ENCODE data around the gene GXYLT1.

GXYLT1 gene

DNA sequence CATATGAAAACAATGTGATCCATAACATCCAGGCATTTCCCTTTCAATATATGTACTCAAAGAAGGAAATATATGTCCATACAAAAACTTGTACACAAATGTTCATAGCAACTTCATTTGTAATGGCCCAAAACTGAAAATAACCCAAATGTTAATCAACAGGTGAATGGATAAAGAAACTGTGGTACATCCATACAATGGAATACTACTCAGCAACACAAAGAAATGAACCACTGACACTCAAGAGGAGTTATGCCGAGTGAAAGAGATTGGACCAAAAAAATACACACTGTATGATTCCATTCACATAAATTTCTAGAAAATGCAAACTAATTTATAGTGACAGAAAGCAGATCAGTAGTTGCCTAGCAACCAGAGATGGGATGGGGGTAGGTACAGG, 30.3 kb upstream of the GXYLT1 start:
- H3K9me3 ChIP-seq (ENCODE audit: severe bottlenecking): no peaks in the 10 kb centered on the region
- no peaks in the 10 kb centered on the region for H3K36me3 ChIP-seq (ENCODE audit: low read depth)
- H3K4me1 ChIP-seq (ENCODE audit: insufficient read depth, poor library complexity, severe bottlenecking): no peaks in the 10 kb centered on the region
- DNase-seq (ENCODE audit: low spot score) (no peak), ATAC-seq (ENCODE audit: low read depth) (no peak)
- no peak for TF ChIP-seq CTCF (IDR thresholded peaks at IDR 0.05; ENCODE audit: poor library complexity, severe bottlenecking)
- no peak overlapping the region for H3K4me3 ChIP-seq (ENCODE audit: severe bottlenecking)
- H3K27ac ChIP-seq (ENCODE audit: poor library complexity, severe bottlenecking): no peak overlapping the region
- no peaks in the 10 kb centered on the region for H3K27me3 ChIP-seq (ENCODE audit: insufficient read depth, poor library complexity, severe bottlenecking)

DNA sequence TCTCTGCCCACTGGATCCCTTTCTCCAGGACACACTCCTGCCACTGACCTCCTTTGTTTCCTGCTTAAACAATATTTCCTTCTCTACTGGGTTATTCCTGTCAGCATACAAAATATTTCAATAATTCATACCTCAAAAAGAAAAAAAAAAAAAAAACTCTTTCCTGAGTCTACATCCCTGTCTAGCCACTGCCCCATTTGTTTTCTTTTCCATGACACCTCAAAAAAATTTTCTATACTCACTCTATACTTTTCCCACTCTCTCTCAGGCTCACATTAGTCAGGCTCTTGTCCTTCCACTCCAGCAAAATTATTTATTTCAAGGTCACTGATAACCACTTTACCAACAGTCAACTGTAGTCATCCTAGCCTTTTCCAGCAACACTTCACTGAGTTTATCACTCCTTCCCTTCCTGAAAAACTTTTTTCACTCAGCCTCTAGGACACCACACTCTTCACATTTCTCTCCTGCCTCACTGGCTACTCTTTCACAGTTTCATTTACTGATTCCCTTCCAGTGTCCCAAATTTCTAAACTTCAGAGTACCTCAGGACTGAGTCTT, 29.4 kb upstream of the GXYLT1 start:
- no peak for TF ChIP-seq CTCF (IDR thresholded peaks at IDR 0.05; ENCODE audit: poor library complexity, severe bottlenecking)
- Histone ChIP-seq H3K36me3 (ENCODE audit: low read depth) (no peaks in the 10 kb centered on the region), H3K4me1 (ENCODE audit: insufficient read depth, poor library complexity, severe bottlenecking) (no peaks in the 10 kb centered on the region)

GRCh38 chr12:42172441-42173210, 28.0 kb upstream of the GXYLT1 start:
- no peaks in the 10 kb centered on the region for H3K27me3 ChIP-seq (ENCODE audit: insufficient read depth, poor library complexity, severe bottlenecking)
- H3K27ac ChIP-seq (ENCODE audit: poor library complexity, severe bottlenecking): no peak overlapping the region
- H3K4me3 ChIP-seq (ENCODE audit: severe bottlenecking): no peak overlapping the region
- no peak for DNase-seq (ENCODE audit: low spot score)
- no peaks in the 10 kb centered on the region for H3K36me3 ChIP-seq (ENCODE audit: low read depth)
- no peaks in the 10 kb centered on the region for H3K9me3 ChIP-seq (ENCODE audit: severe bottlenecking)
- no peaks in the 10 kb centered on the region for H3K4me1 ChIP-seq (ENCODE audit: insufficient read depth, poor library complexity, severe bottlenecking)
- no peak for TF ChIP-seq CTCF (IDR thresholded peaks at IDR 0.05; ENCODE audit: poor library complexity, severe bottlenecking)
- ATAC-seq (ENCODE audit: low read depth): no peak

More for the DNA sequence above, 29.4 kb upstream of the GXYLT1 start:
- H3K27ac ChIP-seq (ENCODE audit: poor library complexity, severe bottlenecking): no peak overlapping the region
- H3K4me3 ChIP-seq (ENCODE audit: severe bottlenecking): no peak overlapping the region
- no peaks in the 10 kb centered on the region for H3K27me3 ChIP-seq (ENCODE audit: insufficient read depth, poor library complexity, severe bottlenecking)
- ATAC-seq (ENCODE audit: low read depth) (no peak), DNase-seq (ENCODE audit: low spot score) (no peak)
- no peaks in the 10 kb centered on the region for H3K9me3 ChIP-seq (ENCODE audit: severe bottlenecking)

DNA sequence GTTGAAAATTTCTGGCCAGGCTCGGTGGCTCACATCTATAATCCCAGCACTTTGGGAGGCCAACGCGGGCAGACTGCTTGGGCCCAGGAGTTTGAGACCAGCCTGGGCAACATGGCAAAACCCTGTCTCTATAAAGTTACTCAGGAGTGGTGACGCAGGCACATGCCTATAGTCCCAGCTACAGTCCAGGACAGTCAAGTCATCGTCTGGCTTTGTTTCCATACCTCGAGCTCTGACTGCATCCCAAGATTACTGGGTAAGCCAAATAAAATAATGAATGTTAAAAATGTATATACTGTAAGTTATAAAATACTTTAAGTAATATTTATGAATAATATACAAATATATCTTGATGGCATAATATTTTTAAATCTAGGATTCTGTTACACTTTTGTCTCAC, 23.0 kb upstream of the GXYLT1 start:
- H3K4me1 ChIP-seq (ENCODE audit: insufficient read depth, poor library complexity, severe bottlenecking): peaks cover 4% of the 10 kb centered on the region
- no peak for ATAC-seq (ENCODE audit: low read depth)
- TF ChIP-seq CTCF (IDR thresholded peaks at IDR 0.05; ENCODE audit: poor library complexity, severe bottlenecking): no peak

GRCh38 chr12:42166501-42166900, 21.8 kb upstream of the GXYLT1 start:
- Histone ChIP-seq H3K9me3 (ENCODE audit: severe bottlenecking) (no peaks in the 10 kb centered on the region), H3K27me3 (ENCODE audit: insufficient read depth, poor library complexity, severe bottlenecking) (no peaks in the 10 kb centered on the region), H3K4me3 (ENCODE audit: severe bottlenecking) (no peak overlapping the region), H3K36me3 (ENCODE audit: low read depth) (peaks cover 1% of the 10 kb centered on the region; the same call in 1 of the 2 replicates), H3K4me1 (ENCODE audit: insufficient read depth, poor library complexity, severe bottlenecking) (peaks cover 12% of the 10 kb centered on the region), H3K27ac (ENCODE audit: poor library complexity, severe bottlenecking) (no peak overlapping the region)
- TF ChIP-seq CTCF (IDR thresholded peaks at IDR 0.05; ENCODE audit: poor library complexity, severe bottlenecking): no peak
- DNase-seq (ENCODE audit: low spot score) (no peak), ATAC-seq (ENCODE audit: low read depth) (no peak)

More for the DNA sequence above, 23.0 kb upstream of the GXYLT1 start:
- no peaks in the 10 kb centered on the region for H3K9me3 ChIP-seq (ENCODE audit: severe bottlenecking)
- H3K4me3 ChIP-seq (ENCODE audit: severe bottlenecking): no peak overlapping the region
- no peaks in the 10 kb centered on the region for H3K27me3 ChIP-seq (ENCODE audit: insufficient read depth, poor library complexity, severe bottlenecking)
- no peaks in the 10 kb centered on the region for H3K36me3 ChIP-seq (ENCODE audit: low read depth)
- no peak overlapping the region for H3K27ac ChIP-seq (ENCODE audit: poor library complexity, severe bottlenecking)
- no peak for DNase-seq (ENCODE audit: low spot score)

Measured in RWPE2 (cell line).